ENCODE data around the gene RANBP17.

The RANBP17 gene

GRCh38 chr5:171323806-171324632 is 462.2 kb downstream of the RANBP17 start:
- DNase-seq = peak; percentile 42

- peak; percentile 39 for DNase-seq
These were observed 468.2 kb downstream of the RANBP17 start for GRCh38 chr5:171330021-171330420.

- no peak for DNase-seq
These were observed 473.8 kb downstream of the RANBP17 start for GRCh38 chr5:171335616-171336015.

GRCh38 chr5:171336521-171337209 is 474.8 kb downstream of the RANBP17 start:
- DNase-seq = peak; percentile 75

GRCh38 chr5:171337210-171337569 is 475.4 kb downstream of the RANBP17 start:
- DNase-seq = no peak

- no peak for DNase-seq
These were observed 478.2 kb downstream of the RANBP17 start for GRCh38 chr5:171340042-171340441.

GRCh38 chr5:171340491-171340890 is 478.7 kb downstream of the RANBP17 start:
- no peak for DNase-seq

- peak; percentile 85 for DNase-seq
These were observed 480.7 kb downstream of the RANBP17 start for GRCh38 chr5:171342362-171343111.

- DNase-seq = no peak
These were observed 483.3 kb downstream of the RANBP17 start for GRCh38 chr5:171344936-171345608.
